Cerebellar nuclear complex (tissue), 1 donor: ENCODE results near the gene EPN2.

Experiments
- DNase-seq, 2 experiments: peaks; one replicate each; lab custom pipeline; 2025; lab: John Stamatoyannopoulos, UW

The EPN2 gene

DNA sequence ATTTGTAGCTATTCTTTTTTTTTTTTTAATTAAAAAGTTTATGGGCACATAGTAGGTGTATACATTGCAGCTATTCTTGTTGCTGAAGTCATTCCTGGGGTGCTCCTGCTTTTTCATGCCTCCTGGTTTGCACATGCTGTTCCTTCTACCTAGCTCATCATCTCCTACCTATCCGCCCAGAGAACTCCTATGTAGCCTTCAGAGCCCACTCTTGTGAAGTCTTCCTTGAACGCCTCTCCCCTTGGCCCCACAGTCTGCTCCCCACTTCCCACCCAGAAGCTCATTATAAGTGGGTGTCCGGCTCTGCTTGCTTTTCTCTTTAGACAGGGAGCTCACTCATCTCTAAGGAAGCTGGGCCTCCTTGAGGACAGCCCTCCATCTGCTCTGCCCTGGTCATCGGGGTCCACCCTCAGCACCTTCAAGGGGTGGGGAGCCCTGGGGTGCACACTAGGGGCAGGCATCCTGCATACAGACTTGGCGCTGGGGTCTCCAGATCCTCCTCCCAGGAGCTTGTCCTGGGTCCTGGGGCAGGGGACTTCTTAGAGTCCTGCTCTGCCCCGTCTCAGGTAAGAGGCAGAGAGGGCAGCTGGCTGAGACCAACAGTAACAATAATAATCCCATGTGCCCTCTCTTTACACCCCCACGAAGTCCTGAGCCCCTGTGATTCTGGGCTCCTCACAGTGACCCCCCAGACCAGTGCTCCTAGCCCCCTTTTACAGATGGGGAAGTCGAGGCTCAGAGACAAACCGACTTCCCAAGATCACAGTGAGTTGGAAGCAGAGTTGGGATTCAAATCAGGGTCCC is 128.9 kb downstream of the EPN2 start:
- no peak for DNase-seq

DNA sequence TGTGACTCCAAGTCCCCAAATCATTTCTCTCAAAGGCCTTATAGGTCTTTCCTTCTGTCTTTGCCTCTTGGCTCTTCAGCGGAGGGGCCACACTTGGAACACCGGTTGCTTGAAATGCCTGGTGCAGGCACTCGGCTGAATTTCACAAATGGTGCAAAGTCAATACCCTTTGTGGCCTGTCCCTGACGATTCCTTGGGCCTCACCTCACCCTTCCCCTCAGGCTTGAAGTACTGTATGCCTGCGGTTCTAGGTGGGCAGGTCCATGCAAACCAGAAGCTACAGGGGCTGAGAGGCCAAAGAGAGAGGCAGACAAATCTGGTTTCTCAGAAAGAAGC is 129.4 kb downstream of the EPN2 start:
- DNase-seq = no peak

DNA sequence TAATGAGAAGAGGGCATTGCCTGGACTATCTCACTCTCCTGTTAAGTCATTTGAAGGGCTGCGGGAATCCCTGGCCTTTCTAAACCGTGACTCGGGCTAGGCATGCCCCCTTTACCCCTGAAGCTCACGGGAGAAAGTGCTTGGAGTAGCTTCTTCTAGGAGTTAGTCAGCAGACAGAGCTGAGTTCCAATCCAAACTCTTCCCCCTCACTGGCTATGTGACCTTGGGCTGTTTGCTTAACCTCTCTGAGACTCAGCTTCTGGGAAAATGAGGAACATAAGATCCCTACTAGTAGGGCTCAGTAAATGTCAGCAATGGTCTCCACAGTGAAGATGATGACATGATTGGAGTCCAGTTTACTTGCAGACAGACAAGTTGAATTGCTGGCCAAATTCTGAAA is 131.1 kb downstream of the EPN2 start:
- no peak for DNase-seq

DNA sequence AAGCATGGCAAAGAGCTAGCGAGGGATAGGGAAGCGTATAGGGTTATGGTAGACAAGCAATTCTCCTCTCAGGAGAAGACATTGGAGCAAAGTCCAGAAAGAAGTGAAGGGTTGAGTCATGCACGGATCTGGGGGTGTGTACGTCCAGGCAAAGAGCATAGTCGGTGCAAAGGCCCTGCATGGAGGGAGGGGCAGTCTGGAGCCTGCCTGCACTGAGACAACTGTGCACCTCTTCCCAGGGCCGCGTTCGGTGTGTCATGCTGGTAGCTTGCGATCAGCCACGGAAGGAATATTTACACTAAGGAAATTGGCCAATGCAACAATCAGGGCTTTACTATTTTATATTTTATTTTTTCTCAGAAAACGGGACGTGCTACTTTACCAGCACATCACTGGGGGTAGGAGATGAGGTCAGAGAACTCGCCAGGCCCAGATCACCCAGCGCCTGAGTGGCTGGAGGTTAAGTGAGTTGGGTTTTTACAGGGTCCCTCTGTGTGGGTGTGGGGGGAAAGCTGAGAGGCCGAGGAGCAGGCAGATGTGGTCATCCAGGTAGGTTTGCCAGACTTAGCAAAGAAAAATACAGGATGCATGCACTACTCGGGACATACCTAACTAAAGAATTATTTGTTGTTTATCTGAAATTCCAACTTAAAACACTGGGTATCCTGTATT is 132.1 kb downstream of the EPN2 start:
- no peak for DNase-seq

DNA sequence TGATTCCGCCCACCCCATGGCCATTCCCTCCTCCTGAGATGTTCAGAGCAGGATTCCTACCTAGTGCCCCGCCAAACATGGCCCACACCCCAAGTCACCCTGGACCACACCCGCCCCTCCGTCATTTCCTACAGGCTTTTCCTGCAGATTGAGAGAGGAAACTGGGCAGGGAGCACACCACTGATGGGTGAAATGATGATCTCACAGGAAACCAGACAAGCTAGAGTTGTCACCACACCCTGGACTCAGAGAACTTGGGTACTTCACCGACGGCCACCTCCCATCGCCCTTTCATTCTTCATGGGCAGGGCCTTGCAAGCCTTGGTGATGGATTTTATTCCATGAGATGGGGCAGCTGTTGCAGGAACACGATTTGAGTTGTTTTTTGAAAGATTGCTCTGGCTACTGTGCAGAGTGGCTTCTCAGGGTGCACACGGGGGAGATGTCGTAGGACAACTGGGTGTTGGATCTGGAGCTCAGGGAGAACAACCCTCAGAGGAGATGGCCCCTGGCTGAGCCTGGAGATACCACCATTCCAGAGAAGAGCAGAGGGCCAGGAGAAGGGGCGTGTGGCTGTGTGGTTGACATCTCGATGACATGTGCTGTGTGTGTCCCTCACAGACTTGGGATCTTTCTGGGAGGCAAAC is 132.8 kb downstream of the EPN2 start:
- no peak for DNase-seq

DNA sequence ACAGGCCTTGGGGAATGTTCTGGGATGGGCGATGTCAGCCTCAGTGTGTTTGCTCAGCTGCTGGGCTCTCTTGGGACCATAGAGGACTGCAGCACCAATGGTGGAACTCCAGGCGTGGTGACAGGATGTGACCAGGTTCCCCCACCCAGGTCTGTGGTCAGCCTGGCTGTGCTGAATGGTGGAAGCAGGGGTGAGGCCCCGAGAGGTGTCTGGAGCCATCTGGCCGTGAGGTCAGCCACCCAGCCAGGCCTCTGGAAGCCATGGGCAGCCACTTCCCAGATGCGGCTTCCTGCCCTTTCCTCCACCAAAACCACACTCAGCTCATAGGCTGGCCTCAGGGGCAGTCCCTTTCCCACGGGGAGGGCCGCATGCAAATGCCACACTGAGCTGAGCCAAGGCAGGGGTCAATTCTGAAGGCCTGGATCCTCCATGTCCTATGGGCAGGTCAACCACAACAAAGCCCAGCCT is 133.4 kb downstream of the EPN2 start:
- no peak for DNase-seq

DNA sequence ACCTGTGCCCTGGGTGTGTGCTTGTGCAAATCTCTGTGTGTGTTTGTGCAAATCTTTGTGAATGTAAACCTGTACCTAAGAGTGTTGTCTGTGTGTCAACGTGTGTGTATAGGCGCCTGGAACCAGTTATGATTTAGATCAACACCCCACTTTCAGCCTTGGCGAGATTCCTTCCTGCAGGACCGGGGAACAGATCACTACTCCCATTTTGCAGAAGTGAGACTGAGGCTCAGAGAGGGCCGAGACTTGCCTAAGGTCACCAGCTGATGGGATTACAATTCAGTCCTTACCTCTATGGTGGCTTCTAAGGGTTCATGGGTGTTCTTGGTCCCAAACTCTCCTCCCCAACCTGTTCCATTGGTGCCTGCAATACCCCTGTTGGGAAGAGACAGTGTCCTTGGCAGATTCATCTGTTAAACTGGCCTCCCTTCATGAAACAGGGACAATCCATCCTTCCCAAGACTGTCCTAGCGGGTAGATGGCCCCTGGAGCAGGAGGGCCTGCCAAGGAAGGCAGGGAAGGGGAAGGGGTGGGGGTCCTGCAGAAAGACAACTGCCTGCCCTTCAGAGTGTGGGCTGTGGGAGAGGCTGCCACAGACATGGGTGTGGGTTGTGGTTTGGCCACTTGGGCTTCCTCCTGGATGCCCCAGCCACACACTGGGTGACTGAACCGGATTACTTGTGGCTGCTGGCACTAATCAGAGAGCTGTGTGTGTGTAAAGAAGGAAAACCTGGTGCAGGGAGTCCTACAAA is 134.3 kb downstream of the EPN2 start:
- no peak for DNase-seq

DNA sequence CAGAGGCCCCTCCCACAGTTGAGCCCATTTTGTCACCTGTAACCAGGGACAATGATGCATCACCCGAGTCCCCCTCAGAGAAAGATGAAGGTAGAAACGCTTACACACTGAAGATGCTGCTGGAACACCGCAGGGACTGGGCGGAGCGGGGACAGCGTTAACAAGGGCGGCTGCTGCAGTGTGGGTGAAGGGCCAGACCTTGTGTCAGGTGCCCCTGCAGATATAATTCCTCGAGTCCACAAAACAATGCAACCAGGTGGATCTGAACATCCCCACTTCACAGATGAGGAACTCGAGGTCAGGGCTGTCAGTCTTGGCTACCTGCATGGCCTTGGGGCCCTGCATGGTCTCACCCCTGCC is 134.8 kb downstream of the EPN2 start:
- DNase-seq = no peak

DNA sequence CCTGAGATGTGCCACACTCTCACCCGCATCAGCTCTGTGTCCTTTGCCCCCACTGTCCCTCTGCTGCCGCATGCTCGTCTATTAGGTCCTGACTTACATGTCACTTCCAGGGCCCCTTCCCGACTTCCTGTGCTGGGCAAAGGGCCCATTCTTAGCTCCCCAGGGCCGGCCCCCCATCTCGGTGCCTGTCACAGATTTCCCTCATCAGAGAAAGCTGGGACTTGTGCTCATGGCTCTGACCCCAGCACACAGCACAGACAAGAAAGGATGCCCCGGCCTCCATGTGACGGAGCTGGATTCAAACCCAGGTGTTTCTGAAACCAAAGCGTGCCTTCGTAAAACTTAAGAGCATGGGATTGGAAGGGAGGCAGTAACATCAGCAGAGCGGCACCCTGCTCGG is 135.3 kb downstream of the EPN2 start:
- no peak for DNase-seq

DNA sequence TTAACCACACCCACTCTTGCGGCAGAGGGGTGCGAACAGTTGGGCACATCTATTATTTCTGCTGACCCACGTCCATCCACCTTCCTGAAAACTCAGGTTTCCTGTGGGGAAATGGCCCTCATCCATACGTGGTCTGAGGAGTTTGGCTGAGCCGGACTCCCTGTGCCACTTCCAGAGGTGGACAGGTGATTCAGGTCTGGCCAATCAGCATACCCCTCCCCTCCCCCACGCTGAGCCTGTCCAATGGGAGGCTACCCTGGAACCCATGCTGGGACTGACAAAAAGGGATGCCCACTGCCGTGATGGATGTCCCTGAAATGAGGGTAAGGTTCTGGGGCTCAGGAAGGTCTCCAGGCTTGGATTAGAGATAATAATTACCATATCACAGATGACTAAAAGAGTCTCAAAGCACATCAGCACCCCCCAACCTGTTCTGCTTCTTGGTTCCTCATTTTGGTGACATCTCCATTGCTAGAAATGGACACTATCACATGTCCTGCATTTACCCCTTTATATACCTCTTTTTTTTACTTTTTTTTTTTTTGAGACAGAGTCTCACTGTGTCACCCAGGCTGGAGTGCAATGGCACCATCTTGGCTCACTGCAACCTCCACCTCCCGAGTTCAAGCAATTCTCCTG is 135.8 kb downstream of the EPN2 start:
- no peak for DNase-seq

DNA sequence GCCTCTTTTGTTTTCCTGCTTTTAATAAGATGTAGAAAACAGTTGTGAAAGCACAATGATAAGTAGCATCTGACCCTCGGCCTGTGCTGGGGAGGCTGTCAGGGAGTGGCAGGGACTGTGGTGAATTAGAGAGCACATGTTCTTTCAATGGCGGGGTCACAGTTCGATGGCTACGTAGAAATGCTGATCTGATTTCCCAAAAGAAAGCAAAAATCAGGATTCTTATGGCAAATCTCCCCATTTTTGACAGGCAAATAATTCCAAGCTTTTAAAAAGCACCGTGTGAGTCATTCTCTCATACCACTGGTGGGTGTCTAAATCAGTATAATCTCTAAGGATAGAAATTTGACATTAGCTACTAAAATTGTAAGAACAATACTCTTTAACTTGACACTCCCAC is 137.0 kb downstream of the EPN2 start:
- DNase-seq = no peak

DNA sequence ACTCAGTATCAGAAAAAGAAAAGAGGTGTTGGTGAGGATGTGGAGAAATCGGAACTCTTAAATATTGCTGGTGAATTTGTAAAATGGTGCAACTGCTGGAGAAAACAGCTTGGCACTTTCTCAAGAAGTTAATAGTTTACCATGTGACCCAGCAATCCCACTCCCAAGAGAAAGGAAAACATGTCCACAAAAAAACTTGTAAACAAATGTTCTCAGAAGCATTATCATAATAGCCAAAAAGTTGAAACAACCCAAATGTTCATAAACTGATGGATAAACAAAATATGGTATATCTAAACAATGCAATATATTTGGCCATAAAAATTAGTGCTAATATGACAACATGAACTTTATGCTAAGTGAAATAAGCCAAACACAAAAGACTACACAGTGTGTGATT is 138.6 kb downstream of the EPN2 start:
- no peak for DNase-seq

DNA sequence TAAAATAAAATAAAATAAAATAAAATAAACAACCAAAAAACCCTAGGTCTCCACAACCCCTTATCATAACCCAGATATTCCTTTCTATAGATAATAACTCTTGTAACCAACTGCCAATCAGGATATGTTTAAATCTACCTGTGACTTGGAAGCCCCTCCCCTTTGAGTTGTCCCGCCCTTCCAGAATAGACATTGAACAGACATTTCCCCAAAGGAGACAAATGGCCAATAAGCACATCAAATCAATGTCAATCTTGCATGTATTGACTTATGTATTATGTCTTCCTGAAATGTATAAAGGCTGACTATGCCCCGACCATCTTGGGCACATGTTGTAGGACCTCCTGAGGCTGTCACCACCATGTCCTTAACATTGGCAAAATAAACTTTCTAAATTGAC is 139.6 kb downstream of the EPN2 start:
- no peak for DNase-seq

DNA sequence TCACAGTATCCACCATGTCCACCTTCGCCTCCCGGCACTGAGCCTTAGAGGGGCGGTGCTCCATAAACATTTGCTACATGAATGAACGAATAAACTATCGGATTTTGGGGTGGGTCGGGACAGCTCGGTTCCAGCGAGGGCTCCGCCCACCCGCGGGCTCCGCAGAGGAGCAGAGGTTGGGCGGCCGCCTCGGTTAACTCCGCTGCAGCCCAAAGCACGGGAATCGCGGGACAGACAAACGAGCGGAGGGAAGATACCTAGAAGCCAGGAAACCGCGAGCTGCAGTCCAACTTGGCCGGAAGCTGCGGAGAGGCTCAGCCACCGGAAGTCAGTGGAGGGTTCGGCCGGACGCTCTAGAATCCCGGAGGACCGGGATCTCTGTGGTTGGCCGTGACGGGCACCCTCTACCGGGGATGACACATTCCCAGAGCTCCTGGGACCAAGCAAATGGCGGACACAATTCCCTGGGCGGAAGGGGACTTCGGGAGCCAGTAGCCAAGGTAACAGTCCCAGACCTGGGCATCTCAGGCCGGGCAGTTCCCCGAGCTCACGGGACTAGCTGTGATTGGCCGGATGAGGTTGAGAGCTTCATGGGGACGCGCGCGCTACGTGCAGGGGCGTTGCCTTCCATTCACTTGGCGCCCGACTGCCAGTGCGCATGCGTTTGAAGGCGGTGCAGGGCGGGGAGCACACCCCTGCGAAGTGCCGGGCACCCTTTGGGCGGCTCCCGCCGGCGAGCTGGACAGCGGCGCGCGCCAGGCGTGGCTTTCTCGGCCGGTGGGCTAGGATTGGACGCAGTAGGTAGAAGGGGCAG is 140.6 kb downstream of the EPN2 start:
- peak; percentile 97 to 99 for DNase-seq

DNA sequence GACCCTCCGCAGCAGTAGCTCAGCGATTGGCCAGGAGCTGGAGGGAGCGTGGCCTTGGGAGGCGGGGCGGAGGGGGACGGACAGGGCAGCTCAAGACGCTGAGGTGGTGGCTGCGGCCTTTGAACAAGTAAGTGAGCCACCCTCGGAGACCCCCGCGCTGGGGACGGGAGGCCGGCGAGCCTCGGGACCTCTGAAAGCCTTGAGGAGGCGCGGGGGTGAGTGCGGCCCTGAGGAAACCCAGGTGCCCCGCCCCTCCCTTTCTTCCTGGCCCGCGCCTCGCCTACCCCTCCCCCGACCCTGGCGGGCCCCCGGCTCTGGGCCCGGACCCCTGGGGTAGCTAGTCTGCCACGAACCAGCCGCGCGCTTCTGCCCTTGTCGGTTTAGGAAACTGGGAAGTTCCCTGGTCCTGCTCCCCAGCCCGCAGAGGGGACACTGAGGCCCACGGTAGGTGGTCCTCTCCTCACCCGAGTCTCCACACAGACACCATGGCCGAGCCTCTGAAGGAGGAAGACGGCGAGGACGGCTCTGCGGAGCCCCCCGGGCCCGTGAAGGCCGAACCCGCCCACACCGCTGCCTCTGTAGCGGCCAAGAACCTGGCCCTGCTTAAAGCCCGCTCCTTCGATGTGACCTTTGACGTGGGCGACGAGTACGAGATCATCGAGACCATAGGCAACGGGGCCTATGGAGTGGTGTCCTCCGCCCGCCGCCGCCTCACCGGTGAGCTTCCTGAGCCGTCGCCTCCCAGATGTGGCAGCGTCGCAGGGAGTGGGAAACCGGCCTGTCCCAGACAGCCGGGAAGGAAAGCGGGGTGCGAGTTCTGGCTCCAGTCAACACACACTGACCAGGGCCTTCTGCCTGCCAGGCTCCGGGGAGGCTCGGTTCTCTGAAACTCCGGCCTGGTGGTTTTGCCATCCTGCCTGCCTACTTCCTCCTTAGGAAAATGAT is 141.5 kb downstream of the EPN2 start, which contains the start of gene MAPK7:
Gene MAPK7 (plus strand): TSS at position 83 of the 945 bp plus-strand sequence. CDS start 403 bp downstream, at position 486.
- DNase-seq = no peak

DNA sequence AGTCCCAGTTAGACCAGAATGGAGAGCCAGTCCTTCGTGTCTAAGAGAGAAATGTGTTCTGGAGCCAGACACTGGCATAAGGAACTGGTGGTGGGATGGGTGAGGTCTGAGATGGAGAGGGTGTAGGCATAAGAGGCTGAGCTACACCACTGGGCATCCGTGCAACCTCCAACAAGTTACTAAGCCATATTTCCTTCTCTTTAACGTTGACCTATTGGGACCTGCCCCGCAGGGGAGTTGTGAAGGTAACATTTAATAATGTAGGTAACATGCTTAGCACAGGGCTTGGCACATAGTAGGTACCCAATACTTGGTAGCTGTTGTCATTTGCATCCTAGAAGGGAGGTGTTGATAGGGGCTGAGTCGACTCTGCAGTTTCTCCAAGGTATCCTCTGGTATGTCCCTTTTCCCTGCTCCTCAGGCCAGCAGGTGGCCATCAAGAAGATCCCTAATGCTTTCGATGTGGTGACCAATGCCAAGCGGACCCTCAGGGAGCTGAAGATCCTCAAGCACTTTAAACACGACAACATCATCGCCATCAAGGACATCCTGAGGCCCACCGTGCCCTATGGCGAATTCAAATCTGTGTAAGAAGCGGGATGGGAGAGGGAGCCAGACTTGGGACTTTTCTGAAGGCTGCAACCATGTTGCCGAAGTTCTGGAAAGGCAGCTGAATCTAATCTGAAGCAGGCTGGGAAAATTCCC is 142.3 kb downstream of the EPN2 start:
- DNase-seq = no peak

DNA sequence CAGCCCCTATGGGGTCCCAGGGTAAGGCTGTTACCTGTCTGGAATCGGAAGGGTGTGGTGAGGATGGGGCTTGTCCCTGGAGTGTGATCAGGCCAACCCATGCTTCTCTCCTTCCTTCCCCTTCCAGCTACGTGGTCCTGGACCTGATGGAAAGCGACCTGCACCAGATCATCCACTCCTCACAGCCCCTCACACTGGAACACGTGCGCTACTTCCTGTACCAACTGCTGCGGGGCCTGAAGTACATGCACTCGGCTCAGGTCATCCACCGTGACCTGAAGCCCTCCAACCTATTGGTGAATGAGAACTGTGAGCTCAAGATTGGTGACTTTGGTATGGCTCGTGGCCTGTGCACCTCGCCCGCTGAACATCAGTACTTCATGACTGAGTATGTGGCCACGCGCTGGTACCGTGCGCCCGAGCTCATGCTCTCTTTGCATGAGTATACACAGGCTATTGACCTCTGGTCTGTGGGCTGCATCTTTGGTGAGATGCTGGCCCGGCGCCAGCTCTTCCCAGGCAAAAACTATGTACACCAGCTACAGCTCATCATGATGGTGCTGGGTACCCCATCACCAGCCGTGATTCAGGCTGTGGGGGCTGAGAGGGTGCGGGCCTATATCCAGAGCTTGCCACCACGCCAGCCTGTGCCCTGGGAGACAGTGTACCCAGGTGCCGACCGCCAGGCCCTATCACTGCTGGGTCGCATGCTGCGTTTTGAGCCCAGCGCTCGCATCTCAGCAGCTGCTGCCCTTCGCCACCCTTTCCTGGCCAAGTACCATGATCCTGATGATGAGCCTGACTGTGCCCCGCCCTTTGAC is 143.5 kb downstream of the EPN2 start:
- no peak for DNase-seq

DNA sequence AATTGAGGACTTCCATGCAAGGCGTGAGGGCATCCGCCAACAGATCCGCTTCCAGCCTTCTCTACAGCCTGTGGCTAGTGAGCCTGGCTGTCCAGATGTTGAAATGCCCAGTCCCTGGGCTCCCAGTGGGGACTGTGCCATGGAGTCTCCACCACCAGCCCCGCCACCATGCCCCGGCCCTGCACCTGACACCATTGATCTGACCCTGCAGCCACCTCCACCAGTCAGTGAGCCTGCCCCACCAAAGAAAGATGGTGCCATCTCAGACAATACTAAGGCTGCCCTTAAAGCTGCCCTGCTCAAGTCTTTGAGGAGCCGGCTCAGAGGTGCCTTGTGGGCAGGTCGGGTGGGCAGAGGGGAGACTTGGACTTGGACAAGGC is 144.2 kb downstream of the EPN2 start:
- DNase-seq = no peak
